GM19023 (cell line): ENCODE results near the gene MLH3.
"Not testable (repeated sequence)": the region's sequence is repeated elsewhere in the genome, so short reads cannot be mapped to it uniquely, and the experiment has no call there.

Experiments
- ATAC-seq: cut with Tn5 transposase; IDR thresholded peaks from one replicate; pipeline ENCODE4 v1.9.1; 2021; ENCODE audit warnings: mild to moderate bottlenecking, moderate library complexity; ENCODE audit not compliant: unreplicated experiment

MLH3 gene

DNA sequence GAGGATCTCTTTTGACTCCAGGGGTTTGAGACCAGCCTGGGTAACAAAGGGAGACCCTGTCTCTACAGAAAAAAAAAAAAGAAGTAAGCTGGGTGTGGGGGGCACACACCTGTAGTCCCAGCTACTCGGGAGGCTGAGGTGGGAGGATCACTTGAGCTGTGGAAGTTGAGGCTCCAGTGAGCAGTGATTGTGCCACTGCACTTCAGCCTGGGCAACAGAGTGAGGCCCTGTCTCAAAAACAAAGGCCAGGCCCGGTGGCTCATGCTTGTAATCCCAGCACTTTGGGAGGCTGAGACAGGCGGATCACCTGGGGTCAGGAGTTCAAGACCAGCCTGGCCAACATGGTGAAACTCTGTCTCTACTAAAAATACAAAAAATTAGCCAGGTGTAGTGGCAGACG is 16.5 kb upstream of the MLH3 start:
- not testable (repeated sequence) for ATAC-seq

DNA sequence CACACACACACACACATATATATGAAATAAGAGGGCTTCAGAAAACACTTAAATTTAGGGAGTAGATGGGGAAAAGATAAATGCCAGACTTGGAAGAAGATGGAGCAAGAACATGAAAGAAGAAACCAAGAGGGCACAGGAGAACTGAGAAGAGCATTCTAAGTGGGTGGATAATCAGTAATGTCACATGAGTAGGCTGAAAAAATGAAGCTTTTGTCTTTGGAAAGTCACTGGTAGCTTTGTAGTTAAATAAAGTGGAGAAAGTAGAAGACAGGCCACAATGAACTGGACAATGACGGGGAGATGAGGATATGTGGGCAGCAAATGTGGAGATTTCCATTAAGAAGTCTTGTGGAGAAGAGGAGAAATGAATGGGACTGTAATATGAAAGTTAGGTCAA is 15.9 kb upstream of the MLH3 start:
- no peak for ATAC-seq

DNA sequence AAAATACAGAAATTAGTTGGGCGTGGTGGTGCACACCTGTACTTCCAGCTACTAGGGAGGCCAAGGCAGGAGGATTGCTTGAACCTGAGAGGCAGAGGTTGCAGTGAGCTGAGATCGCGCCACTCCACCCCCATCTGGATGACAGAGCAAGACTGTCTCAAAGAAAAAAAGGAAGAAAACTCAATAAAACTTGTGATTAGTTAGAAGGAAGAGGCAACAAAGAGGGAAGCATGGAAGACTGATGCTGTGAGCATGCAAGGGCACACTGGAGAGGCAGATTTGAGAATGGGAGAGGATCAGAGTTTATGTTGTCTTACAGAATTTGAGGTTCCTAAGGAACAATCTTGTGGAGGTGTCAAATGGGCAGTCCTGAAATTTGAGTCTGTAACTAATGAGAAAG is 15.4 kb upstream of the MLH3 start:
- ATAC-seq: no peak

DNA sequence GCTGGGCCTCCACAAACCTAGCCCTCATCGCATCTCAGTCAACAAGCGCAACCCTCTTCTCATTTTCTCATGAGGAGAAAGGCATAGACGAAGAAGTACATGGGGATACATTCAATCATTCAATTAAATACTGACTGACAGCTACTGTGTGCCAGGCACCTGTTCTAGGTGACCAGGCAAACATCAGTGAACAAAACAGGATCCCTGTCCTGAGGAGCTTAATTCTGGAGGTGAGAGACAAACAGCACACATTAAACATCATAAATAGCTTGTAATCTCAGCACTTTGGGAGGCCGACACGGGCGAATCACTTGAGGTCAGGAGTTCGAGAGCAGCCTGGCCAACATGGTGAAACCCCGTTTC is 12.9 kb upstream of the MLH3 start:
- ATAC-seq: no peak

DNA sequence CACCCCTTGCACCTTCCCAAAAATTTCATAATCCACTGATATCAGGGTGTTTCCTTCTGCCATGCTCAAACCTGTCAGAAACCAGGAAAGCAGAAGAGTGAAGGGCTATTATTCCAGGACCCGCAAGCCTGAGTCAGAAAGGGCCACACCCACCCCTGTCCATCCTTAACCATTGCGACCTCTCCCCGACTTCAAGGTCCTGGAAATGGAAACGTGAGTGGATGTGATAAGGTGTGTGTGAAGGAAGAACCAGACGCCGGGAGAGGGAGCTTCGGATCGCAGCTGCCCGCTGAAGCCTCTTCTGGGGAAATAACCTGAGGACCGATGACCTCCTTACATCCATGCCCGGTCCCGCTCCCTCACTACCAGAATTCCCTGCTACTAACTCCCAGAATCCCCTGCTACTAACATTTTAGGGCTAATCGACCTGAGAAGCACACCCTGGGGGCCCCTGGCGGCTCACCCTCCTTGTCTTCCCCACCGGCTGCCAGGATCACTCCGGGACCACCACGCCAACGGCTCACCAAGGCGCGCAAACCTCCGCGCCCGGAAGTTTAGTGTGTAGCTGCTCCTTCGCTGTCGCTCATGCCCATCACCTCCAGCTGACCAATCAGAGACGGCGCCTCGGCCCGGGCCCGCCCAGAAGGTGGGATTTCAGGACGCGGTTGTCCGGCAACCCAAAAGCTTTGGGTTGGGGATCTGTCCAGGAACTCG is 12.4 kb upstream of the MLH3 start, which contains the start of gene ACYP1:
Gene ACYP1 (minus strand): TSS at position 534 of the 714 bp plus-strand sequence. CDS start 471 bp downstream, at position 63.
- ATAC-seq: peak; percentile 98

DNA sequence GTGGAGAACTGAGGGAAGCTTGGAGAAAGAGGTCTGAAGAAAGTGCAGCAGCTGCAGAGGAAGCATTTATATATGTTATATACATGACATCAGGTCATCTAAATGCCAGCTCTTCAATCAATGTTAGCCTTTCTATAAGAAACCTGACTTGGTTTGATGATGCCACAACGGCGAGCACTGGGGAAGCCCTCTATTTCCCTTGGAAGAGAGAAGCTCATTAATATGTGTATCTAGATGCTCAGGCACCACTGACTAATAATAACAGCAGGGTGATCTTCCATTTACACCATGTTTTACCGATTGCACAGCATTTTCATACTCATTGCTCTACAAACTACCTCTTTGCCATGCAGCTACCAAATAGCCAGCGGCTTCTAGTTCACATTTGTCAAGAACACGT is 11.7 kb upstream of the MLH3 start:
- no peak for ATAC-seq

DNA sequence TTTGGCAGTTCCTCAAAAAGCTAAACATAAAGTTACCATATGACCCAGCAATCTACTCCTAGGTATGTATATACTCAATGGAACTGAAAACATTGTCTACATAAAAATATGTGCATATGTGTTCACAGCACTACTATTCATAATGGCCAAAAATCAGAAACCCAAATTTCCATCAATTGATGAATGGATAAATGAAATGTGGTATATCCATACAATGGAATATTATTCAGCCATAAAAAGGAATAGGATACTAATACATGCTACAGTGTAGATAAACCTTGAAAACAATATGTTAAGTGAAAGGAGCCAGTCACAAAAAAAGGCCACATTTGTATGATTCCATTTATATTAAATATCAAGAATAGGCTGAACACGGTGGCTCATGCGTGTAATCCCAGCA is 9.2 kb upstream of the MLH3 start:
- no peak for ATAC-seq

DNA sequence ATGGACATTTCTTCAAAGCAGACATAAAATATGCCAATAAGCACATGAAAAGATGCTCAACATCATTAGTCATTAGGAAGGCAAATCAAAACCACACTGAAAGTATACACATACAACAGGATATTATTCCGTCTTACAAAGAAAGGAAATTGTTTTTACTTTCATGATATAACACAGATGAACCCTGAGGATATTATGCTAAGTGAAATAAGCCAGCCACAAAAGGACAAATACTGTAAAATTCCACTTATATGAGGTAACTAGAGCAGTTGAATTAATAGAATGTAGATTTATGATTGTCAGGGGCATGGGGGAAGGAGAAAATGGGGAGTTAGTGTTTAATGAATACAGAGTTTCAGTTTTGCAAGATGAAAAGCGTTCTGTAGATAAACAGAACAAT is 8.4 kb upstream of the MLH3 start:
- ATAC-seq: no peak

DNA sequence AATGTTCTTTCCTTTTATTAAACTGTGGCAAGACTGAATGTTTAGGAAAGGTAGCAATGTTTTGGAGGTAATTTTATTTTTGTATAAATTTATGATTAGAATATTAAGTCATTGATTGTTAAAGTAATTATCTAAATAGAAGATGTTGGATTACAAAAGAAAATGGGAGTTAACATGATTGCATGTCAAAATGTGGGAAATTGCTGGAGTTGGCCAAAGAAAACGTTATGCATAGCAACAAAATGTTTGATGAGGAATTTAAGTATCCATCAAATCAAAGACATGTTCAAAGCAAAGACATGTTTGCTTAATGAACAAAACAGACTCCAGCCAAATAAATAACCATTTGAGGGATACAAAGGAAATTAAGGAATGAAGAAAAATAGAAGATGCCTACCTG is 3.2 kb upstream of the MLH3 start:
- ATAC-seq: no peak

DNA sequence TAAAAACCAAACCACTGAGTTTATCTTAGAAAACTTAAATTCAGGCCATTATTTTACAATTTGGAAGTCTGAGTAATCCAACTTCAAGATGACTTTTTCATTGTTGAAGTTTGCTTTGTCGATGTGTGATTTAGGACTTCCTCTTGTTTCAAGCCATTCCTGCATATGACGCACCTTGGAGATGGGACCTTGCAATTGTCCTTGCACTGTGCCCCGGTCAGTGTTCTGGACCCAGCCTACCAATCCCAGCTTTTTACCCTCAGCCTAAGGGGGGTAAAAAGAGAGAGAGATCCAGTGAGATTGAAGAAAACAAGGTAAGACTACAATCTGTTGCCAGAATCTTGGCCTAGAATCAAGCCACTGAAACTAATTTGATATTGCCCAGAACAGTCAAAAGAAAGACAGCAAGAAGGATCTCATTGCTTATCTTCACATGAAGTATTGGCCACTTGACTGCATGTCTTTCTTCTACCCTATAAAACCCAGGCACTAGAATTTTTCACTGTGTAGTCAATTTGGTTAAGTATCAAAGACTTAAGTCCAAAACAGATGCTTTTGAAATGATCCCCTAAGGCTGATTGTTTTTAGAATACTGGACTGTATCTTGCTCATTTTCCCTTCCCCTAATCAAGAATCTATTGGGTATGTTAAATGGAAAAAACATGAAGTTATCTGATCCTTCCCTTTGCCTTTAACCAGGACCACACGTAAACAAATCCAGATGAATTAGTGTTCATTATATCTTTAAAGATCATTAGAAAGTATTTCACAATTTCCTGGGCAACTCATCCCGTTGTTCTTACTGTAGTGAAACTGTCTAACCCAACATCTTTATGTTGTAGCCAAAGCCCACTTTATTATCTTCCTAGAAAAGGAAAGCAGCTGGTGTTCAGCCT is 2.4 kb upstream of the MLH3 start:
- ATAC-seq: no peak

DNA sequence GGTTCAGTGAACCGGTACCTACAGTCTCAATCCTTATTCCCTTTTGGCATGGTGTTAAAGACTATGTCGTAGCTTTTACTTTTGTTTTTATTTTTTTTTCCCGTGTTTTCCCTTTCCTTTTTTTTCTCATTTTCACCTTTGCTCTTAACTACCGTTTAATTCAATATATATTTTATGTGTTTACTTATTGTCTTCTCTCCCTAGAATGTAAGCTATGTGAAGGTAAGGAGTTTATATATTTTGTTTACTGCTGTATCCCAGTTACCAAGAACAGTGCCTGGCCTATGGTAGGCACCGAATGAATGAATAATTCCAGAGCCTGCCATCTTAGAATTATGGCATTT is 261 bp upstream of the MLH3 start:
- ATAC-seq: no peak

DNA sequence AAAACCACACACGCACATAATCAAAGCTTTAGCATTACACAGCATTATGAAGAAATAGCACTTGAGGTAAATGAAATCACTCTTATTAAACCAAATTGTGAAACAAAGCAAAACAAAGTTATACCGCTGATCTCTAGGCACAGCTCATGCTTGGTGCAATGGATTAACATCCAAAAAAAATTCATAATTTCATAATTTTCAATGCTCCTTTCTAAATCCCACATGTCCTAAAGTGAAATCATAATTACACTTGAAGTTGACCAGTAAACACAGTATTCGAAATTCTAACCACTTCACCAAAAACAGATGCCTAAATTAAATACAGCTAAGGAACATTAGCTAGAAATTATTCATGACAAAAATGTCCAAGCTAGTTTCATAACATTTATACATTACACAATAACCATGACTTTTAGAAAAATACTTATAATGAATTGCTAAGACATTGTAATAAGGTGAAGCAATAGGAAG is 1.5 kb downstream of the MLH3 start:
- ATAC-seq: no peak

DNA sequence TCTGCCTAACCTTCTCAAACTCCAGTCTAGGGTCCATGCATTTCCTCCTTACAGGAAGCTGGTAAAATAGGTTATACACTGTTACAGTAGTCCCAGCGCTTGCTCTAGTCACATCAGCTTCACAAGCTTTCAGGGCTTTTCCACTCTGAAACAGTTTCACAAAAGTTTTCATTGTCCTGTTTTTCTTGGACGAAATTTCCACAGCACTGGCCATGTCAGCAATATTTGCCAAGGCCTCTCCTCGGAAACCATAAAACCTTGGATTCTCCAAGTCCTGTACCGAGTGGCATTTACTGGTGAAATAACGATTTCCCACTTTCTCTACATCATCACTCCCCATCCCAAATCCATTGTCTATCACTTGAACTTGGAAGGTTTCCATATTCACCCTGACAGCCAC is 2.1 kb downstream of the MLH3 start:
- no peak for ATAC-seq

DNA sequence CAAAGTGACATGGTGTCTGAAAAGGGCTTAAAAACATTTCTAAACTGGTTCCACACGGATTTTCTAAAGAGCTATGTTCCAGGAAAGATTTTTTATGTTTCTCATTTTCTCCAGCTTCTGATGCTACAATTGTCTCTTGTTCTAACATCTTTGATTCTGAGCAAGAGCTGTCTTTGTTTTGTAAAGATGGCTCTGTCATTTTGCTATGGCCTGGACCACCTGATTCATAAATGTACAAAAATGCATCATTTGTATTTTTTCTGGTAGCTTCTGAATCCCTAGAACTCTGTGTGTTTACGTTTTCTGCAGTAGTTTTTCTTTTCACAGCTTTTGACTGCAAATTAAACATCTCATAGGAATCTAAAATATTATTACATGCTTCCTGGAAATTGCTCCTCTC is 3.2 kb downstream of the MLH3 start:
- ATAC-seq: no peak

DNA sequence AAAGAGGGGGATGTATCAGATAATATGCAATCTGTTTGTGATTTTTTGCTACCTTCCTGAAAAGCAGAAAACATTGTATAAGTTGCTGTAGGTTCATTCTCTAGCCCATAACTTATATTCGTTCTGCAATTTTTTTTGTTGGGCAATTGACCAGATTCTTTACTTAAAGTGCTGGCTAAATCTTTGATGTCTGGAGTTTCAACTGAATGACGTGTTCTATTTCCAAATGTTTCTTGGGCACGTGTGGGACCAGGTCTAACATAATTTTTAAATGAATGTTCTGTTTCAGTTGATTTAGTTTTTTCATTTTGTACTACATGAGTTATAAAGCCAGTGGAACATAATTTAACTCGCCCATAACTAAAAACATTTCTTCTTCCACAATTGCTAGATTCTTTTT is 3.8 kb downstream of the MLH3 start:
- ATAC-seq: no peak

DNA sequence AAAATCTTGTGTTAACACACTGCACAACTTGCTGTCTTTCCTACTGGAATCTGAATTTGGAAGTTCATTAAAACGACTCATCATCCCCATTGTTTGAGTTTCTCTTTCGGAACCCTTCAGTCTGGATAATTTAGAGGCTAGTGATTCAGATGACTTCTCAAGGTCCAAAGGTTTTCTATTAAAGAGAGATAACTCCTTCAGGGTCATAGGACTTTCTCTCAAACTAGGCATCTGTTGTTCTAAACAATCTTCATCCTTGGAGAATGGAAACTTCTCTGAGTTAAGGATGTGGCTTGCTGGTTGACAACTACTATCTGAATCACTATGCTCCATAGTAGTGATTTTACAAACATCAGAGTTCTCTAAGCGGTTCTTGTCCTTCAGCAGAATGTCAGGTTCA is 4.4 kb downstream of the MLH3 start:
- no peak for ATAC-seq

DNA sequence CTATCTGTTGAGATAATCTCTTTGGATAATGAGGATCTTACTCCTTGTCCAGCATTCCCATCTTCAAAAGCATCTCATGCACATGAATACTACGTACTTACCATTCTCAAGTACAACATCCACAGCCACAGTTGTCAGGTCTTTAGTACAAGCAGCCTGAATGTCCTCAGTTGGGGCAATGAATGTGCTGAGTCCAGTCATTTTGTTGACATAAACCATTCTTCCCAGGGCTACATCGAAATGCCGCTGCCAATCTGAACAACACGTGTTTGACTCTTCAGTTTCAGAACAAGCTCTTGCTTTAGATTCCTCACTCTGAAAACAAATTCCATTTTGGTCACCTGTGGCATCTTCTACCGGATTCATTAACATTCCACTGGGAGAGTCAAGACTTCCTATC is 5.0 kb downstream of the MLH3 start:
- no peak for ATAC-seq

DNA sequence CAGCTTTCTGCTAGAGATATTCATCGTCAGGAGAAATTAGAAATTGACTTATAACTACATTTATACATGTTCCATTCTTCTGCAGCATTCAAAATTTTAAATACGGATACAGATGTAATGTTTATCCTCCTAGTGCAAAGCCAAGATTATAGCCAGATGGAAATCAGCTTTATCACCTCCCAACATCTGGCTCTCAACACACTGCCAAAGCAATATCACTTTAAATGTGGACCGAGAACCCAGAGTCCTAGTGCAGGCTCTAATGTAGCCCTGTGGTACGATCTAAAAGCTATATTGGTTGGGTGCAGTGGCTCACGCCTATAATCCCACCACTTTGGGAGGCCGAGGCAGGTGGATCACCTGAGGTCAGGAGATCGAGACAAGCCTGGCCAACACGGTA is 6.5 kb downstream of the MLH3 start:
- ATAC-seq: no peak

DNA sequence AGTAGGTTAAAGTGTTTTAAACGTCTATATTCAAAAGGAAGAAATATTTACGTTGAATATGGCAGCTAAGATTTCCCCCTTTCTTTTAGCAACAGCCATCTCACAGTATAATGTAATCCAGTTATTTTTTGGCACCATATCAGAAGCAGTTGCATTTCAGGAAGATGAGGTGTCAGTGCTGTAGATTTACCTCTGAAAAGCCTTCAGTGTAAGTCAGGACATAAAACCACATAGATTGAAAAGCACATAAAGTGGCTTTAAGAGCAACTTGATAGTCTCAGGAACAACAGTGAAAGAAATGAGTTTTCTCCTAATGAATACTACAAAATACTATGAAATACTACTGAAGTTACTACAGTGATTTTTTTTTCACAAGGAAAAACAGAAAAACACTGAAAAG is 6.9 kb downstream of the MLH3 start:
- no peak for ATAC-seq

DNA sequence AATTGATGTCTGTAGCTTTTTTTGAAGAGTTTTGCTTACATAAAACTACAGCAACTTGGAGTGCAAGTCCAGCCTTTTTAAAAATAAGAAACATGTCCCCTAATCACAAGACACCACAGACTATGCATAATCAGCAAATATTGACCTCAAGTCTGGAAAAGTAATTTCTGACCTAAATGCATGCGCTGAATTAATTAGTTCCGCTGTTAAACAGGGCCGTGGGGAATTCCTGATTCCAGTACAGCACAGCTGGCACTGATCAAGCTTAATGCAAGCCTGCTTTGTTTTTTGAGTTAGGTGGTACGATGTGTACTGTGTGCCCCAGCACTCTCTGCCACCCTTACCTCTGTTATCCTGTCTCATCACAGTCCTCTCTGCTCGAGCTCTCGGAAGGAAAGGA is 9.2 kb downstream of the MLH3 start:
- ATAC-seq: no peak

DNA sequence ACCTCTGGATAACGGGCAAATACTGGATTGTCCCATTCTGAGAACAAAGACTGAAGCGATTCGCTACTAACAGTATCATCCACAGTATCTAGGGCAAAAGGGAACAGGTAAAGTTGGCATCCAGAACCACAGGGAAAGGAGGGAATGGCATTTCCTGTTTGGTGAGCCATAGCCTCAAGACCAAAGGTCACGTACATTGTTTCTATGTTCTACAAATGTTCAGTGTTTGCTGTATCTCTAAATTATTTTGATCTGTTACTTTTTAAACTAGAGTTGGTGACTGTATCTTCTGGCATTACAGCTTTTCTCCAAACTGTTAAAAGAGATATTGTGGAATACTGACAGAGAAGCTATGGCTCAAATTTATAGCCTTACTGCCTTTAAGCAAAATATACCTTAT is 9.7 kb downstream of the MLH3 start:
- ATAC-seq: no peak

DNA sequence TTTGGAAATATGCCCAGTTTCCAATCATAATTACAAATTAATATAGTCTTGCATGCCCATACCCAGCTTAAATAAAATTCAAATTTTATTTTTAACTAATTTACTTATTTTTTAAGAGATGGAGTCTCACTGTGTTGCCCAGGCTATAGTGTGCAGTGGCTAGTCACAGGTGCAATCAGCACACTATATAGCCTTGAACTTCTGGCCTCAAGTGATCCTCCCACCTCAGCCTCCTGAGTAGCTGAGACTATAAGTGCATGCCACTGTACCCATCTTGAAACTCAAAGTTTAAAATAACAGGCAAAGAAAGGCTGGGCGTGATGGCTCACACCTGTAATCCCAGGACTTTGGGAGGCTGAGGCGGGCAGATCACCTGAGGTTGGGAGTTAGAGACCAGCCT is 10.3 kb downstream of the MLH3 start:
- ATAC-seq: no peak
